SH-SY5Y (cell line): ENCODE measurements around the gene SLC29A1.

Experiments
- GATA2 ChIP-seq: IDR thresholded peaks from 2 replicates; pipeline ENCODE4 v1.6.1; 2011; ENCODE audit warnings: mild to moderate bottlenecking, low read depth, low read length
- GATA3 ChIP-seq: IDR thresholded peaks from 2 replicates; pipeline ENCODE4 v1.6.1; 2011; ENCODE audit warnings: low read depth, mild to moderate bottlenecking, low read length, moderate library complexity

DNA sequence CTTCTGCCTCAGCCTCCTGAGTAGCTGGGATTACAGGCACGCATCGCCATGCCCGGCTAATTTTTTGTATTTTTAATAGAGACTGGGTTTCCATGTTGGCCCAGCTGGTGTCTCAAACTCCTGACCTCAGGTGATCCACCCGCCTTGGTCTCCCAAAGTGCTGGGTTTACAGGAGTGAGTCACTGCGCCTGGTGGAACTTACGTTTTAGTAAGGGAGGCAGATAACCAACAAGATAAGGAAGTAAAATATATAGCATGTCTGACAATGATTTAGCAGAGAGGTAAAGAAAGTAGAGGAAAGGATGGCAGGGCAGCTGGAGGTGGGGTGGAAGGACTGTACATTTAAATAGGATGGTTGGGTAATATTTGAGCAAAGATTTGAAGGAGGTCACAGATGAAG, 19.4 kb upstream of the SLC29A1 start:
- TF ChIP-seq GATA3, result no peak
- no peak for TF ChIP-seq GATA2
